HEK293 (cell line): ENCODE results near the gene SIMC1.

ENCODE experiments used
- CTCF ChIA-PET: fragments of 350-600 bp; formaldehyde crosslinking; extraction: SDS; loops from one replicate; lab custom pipeline; 2021; ENCODE audit warnings: antibody characterized with exemption; lab: Yijun Ruan, JAX
- POLR2A ChIA-PET: fragments of 300-600 bp; formaldehyde crosslinking; extraction: SDS; loops from one replicate; lab custom pipeline; 2020; ENCODE audit warnings: antibody characterized with exemption, inconsistent platforms; lab: Yijun Ruan, JAX
- H3K27ac ChIP-seq: fragments of 200-500 bp; sonication (Bioruptor generic); 2 replicates; pipeline ENCODE4 v1.5.1; 2014; ENCODE audit warnings: low read depth, low read length, control low read depth, inconsistent platforms; ENCODE audit errors: extremely low read depth
- H3K36me3 ChIP-seq, 2 experiments: fragments of 200-500 bp in 1 of 2; sonication (Bioruptor generic) in 1 of 2; 1 replicate in 1 of 2; 2 replicates in 1 of 2; pipeline ENCODE4 v1.5.1; 2014 to 2017; ENCODE audit warnings: inconsistent platforms in 2 of 2, low read length in 2 of 2; ENCODE audit not compliant: control insufficient read depth in 2 of 2, insufficient read depth in 1 of 2
- H3K4me1 ChIP-seq: fragments of 200-500 bp; sonication (Bioruptor generic); 2 replicates; pipeline ENCODE4 v1.5.1; 2014; ENCODE audit warnings: mild to moderate bottlenecking, low read length, inconsistent platforms; ENCODE audit not compliant: control insufficient read depth, insufficient read depth
- H3K4me3 ChIP-seq: 2 replicates; pipeline ENCODE4 v1.5.1; 2011; ENCODE audit warnings: low read depth, mild to moderate bottlenecking, control low read depth, low read length, moderate library complexity
- H3K9me3 ChIP-seq: fragments of 200-500 bp; sonication (Bioruptor generic); 2 replicates; pipeline ENCODE4 v1.5.1; 2014; ENCODE audit warnings: low read depth, low read length, inconsistent platforms; ENCODE audit not compliant: control insufficient read depth, insufficient read depth
- BCL11B ChIP-seq: fragments of 450-650 bp; formaldehyde crosslinking; IDR thresholded peaks from 2 replicates; pipeline ENCODE4 v1.5.1; 2016; ENCODE audit warnings: low read depth, missing biosample characterization, missing genetic modification characterization
- GLI2 ChIP-seq: fragments of 450-650 bp; formaldehyde crosslinking; IDR thresholded peaks from 2 replicates; pipeline ENCODE4; 2017; ENCODE audit warnings: missing biosample characterization, missing genetic modification characterization, low read depth, borderline replicate concordance
- MEIS1 ChIP-seq: sonication (generic); formaldehyde crosslinking; IDR thresholded peaks from 2 replicates; pipeline ENCODE4 v1.8.1; 2022; ENCODE audit warnings: missing genetic modification reagents, mild to moderate bottlenecking, borderline replicate concordance
- SALL2 ChIP-seq: fragments of 450-650 bp; formaldehyde crosslinking; IDR thresholded peaks from 2 replicates; pipeline ENCODE4 v1.5.0; 2017; ENCODE audit warnings: missing biosample characterization, mild to moderate bottlenecking, missing genetic modification characterization, borderline replicate concordance
- SCRT1 ChIP-seq: fragments of 450-650 bp; formaldehyde crosslinking; IDR thresholded peaks from 2 replicates; pipeline ENCODE4 v1.5.1; 2016; ENCODE audit warnings: missing biosample characterization, missing genetic modification characterization, borderline replicate concordance
- SP2 ChIP-seq: fragments of 450-650 bp; formaldehyde crosslinking; IDR thresholded peaks from 2 replicates; pipeline ENCODE4 v1.5.1; 2016; ENCODE audit warnings: missing biosample characterization, missing genetic modification characterization
- ZBTB20 ChIP-seq: fragments of 450-650 bp; formaldehyde crosslinking; IDR thresholded peaks from 2 replicates; pipeline ENCODE4 v1.5.1; 2016; ENCODE audit warnings: missing biosample characterization, missing genetic modification characterization
- ZNF121 ChIP-seq: fragments of 450-650 bp; formaldehyde crosslinking; IDR thresholded peaks from 2 replicates; pipeline ENCODE4 v1.5.1; 2016; ENCODE audit warnings: missing biosample characterization, missing genetic modification characterization
- ZNF341 ChIP-seq: fragments of 450-650 bp; formaldehyde crosslinking; IDR thresholded peaks from 2 replicates; pipeline ENCODE4; 2016; ENCODE audit warnings: low read depth, missing biosample characterization, missing genetic modification characterization
- ZNF37A ChIP-seq: fragments of 450-650 bp; IDR thresholded peaks from 2 replicates; pipeline ENCODE4 v1.5.1; 2018; ENCODE audit warnings: missing biosample characterization, missing genetic modification characterization
- ZNF416 ChIP-seq: fragments of 450-650 bp; formaldehyde crosslinking; IDR thresholded peaks from 2 replicates; pipeline ENCODE4 v1.5.1; 2016; ENCODE audit warnings: missing biosample characterization, missing genetic modification characterization
- ZNF677 ChIP-seq: fragments of 450-650 bp; IDR thresholded peaks from 2 replicates; pipeline ENCODE4 v1.5.0; 2018; ENCODE audit warnings: missing biosample characterization, mild to moderate bottlenecking, missing genetic modification characterization, moderate library complexity
- ZNF776 ChIP-seq: fragments of 450-650 bp; formaldehyde crosslinking; IDR thresholded peaks from 2 replicates; pipeline ENCODE4 v1.5.0; 2017; ENCODE audit warnings: missing biosample characterization, missing genetic modification characterization, borderline replicate concordance
- TF ChIP-seq, protein P1 (sequence below): fragments of 450-650 bp; IDR thresholded peaks from 2 replicates; pipeline ENCODE4 v1.5.1; 2018; ENCODE audit warnings: missing biosample characterization, missing genetic modification characterization
- TF ChIP-seq, protein P2 (sequence below): fragments of 450-650 bp; formaldehyde crosslinking; optimal IDR thresholded peaks from 2 replicates; pipeline ENCODE3; 2016; ENCODE audit warnings: missing biosample characterization, mild to moderate bottlenecking, missing genetic modification characterization
- TF ChIP-seq, protein P3 (sequence below): fragments of 450-650 bp; formaldehyde crosslinking; IDR thresholded peaks from 2 replicates; pipeline ENCODE4 v1.5.1; 2017; ENCODE audit warnings: missing biosample characterization, missing genetic modification characterization
- TF ChIP-seq, protein P4 (sequence below): fragments of 450-650 bp; formaldehyde crosslinking; IDR thresholded peaks from 2 replicates; pipeline ENCODE4 v1.5.1; 2017; ENCODE audit warnings: missing biosample characterization, missing genetic modification characterization
- TF ChIP-seq, protein P5 (sequence below): fragments of 450-650 bp; formaldehyde crosslinking; IDR thresholded peaks from 2 replicates; pipeline ENCODE4; 2016; ENCODE audit warnings: missing biosample characterization, missing genetic modification characterization
- TF ChIP-seq, protein P6 (sequence below): fragments of 450-650 bp; formaldehyde crosslinking; IDR thresholded peaks from 2 replicates; pipeline ENCODE4 v1.5.1; 2016; ENCODE audit warnings: missing biosample characterization, missing genetic modification characterization, low read depth
- TF ChIP-seq, protein P7 (sequence below): fragments of 450-650 bp; formaldehyde crosslinking; IDR thresholded peaks from 2 replicates; pipeline ENCODE4 v1.5.1; 2016; ENCODE audit warnings: missing biosample characterization, missing genetic modification characterization
- TF ChIP-seq, protein P8 (sequence below): fragments of 450-650 bp; formaldehyde crosslinking; IDR thresholded peaks from 2 replicates; pipeline ENCODE4 v1.5.1; 2016; ENCODE audit warnings: missing biosample characterization, missing genetic modification characterization

SIMC1 gene

DNA sequence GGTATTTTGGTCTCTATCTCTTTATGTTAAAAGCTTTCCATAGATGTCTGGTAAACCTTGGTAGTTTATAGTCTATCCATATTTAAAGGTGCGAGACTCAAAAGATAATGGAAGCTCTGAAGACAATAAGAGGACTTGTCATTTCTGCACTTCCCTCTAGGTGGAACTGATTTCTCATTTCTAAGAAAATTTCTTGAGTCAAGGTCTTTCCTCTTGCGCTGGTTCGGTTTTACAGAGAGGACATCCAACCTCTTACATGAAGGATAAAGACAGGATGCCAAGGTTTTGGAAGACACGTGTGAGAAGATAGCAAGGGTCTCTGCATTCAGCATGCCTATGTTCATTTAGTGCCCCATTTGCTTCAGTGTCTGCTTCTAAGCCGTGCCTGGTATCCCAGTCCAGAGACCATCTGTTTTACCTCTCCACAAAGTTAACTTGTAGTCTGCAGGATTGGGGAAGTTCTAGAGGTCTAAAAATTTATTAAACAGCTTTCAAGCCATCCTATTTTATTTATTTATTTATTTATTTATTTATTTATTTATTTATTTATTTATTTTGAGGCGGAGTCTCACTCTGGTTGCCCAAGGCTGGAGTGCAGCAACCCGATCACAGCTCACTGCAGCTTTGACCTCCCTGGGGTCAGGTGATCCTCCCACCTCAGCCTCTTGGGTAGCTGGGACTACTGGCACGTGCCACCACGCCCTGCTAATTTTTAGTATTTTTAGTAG is 81.8 kb downstream of the SIMC1 start (continued):
- TF ChIP-seq, protein P1, sequence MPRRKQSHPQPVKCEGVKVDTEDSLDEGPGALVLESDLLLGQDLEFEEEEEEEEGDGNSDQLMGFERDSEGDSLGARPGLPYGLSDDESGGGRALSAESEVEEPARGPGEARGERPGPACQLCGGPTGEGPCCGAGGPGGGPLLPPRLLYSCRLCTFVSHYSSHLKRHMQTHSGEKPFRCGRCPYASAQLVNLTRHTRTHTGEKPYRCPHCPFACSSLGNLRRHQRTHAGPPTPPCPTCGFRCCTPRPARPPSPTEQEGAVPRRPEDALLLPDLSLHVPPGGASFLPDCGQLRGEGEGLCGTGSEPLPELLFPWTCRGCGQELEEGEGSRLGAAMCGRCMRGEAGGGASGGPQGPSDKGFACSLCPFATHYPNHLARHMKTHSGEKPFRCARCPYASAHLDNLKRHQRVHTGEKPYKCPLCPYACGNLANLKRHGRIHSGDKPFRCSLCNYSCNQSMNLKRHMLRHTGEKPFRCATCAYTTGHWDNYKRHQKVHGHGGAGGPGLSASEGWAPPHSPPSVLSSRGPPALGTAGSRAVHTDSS (tag by site-specific recombination): no peak
- TF ChIP-seq ZNF416 (tag by site-specific recombination): no peak
- no peak for TF ChIP-seq SP2 (tag by site-specific recombination)
- TF ChIP-seq MEIS1 (CRISPR knock-in tag): no peak
- TF ChIP-seq, protein P2, sequence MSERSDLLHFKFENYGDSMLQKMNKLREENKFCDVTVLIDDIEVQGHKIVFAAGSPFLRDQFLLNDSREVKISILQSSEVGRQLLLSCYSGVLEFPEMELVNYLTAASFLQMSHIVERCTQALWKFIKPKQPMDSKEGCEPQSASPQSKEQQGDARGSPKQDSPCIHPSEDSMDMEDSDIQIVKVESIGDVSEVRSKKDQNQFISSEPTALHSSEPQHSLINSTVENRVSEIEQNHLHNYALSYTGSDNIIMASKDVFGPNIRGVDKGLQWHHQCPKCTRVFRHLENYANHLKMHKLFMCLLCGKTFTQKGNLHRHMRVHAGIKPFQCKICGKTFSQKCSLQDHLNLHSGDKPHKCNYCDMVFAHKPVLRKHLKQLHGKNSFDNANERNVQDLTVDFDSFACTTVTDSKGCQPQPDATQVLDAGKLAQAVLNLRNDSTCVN (tag by site-specific recombination): no peak
- no peak for TF ChIP-seq BCL11B (tag by site-specific recombination)
- TF ChIP-seq SCRT1 (tag by site-specific recombination): no peak
- no peak; the same call in 1 of the 2 replicates for TF ChIP-seq ZNF341 (tag by site-specific recombination)
- TF ChIP-seq ZNF677: no peak
- TF ChIP-seq, protein P3, sequence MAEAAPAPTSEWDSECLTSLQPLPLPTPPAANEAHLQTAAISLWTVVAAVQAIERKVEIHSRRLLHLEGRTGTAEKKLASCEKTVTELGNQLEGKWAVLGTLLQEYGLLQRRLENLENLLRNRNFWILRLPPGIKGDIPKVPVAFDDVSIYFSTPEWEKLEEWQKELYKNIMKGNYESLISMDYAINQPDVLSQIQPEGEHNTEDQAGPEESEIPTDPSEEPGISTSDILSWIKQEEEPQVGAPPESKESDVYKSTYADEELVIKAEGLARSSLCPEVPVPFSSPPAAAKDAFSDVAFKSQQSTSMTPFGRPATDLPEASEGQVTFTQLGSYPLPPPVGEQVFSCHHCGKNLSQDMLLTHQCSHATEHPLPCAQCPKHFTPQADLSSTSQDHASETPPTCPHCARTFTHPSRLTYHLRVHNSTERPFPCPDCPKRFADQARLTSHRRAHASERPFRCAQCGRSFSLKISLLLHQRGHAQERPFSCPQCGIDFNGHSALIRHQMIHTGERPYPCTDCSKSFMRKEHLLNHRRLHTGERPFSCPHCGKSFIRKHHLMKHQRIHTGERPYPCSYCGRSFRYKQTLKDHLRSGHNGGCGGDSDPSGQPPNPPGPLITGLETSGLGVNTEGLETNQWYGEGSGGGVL: no peak
- TF ChIP-seq, protein P4, sequence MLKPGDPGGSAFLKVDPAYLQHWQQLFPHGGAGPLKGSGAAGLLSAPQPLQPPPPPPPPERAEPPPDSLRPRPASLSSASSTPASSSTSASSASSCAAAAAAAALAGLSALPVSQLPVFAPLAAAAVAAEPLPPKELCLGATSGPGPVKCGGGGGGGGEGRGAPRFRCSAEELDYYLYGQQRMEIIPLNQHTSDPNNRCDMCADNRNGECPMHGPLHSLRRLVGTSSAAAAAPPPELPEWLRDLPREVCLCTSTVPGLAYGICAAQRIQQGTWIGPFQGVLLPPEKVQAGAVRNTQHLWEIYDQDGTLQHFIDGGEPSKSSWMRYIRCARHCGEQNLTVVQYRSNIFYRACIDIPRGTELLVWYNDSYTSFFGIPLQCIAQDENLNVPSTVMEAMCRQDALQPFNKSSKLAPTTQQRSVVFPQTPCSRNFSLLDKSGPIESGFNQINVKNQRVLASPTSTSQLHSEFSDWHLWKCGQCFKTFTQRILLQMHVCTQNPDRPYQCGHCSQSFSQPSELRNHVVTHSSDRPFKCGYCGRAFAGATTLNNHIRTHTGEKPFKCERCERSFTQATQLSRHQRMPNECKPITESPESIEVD (tag by site-specific recombination): no peak
- no peak for TF ChIP-seq ZNF776 (tag by site-specific recombination)
- TF ChIP-seq, protein P5, sequence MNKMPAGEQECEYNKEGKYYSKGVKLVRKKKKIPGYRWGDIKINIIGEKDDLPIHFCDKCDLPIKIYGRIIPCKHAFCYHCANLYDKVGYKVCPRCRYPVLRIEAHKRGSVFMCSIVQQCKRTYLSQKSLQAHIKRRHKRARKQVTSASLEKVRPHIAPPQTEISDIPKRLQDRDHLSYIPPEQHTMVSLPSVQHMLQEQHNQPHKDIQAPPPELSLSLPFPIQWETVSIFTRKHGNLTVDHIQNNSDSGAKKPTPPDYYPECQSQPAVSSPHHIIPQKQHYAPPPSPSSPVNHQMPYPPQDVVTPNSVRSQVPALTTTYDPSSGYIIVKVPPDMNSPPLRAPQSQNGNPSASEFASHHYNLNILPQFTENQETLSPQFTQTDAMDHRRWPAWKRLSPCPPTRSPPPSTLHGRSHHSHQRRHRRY (tag by site-specific recombination): no peak
- TF ChIP-seq, all 188 proteins: peak for 42

DNA sequence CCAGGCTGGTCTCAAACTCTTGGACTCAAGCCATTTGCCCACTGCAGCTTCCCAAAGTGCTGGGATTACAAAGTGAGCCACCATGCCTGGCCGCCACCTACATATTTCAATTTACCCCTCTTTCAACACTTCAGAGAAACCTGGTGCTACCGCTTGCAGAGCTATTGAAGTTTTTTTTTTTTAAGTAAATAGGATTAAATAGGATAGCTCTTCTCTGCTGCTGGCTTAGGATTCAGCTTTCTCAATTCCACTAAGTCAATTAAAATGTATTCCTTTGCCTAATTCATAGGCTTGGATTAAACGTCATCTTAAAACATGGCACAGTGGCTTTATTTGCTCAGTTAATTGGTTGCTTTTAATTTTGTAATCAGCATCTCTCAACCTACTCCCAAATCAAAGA is 82.4 kb downstream of the SIMC1 start:
- TF ChIP-seq ZNF37A (tag by site-specific recombination) (no peak), GLI2 (tag by site-specific recombination) (no peak), ZBTB20 (tag by site-specific recombination) (no peak), SALL2 (tag by site-specific recombination) (no peak), ZNF121 (tag by site-specific recombination) (no peak)
- TF ChIP-seq, protein P6, sequence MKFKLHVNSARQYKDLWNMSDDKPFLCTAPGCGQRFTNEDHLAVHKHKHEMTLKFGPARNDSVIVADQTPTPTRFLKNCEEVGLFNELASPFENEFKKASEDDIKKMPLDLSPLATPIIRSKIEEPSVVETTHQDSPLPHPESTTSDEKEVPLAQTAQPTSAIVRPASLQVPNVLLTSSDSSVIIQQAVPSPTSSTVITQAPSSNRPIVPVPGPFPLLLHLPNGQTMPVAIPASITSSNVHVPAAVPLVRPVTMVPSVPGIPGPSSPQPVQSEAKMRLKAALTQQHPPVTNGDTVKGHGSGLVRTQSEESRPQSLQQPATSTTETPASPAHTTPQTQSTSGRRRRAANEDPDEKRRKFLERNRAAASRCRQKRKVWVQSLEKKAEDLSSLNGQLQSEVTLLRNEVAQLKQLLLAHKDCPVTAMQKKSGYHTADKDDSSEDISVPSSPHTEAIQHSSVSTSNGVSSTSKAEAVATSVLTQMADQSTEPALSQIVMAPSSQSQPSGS: no peak
- TF ChIP-seq, protein P7, sequence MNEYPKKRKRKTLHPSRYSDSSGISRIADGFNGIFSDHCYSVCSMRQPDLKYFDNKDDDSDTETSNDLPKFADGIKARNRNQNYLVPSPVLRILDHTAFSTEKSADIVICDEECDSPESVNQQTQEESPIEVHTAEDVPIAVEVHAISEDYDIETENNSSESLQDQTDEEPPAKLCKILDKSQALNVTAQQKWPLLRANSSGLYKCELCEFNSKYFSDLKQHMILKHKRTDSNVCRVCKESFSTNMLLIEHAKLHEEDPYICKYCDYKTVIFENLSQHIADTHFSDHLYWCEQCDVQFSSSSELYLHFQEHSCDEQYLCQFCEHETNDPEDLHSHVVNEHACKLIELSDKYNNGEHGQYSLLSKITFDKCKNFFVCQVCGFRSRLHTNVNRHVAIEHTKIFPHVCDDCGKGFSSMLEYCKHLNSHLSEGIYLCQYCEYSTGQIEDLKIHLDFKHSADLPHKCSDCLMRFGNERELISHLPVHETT: no peak
- TF ChIP-seq, protein P8, sequence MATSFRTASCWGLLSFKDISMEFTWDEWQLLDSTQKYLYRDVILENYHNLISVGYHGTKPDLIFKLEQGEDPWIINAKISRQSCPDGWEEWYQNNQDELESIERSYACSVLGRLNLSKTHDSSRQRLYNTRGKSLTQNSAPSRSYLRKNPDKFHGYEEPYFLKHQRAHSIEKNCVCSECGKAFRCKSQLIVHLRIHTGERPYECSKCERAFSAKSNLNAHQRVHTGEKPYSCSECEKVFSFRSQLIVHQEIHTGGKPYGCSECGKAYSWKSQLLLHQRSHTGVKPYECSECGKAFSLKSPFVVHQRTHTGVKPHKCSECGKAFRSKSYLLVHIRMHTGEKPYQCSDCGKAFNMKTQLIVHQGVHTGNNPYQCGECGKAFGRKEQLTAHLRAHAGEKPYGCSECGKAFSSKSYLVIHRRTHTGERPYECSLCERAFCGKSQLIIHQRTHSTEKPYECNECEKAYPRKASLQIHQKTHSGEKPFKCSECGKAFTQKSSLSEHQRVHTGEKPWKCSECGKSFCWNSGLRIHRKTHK: no peak
- H3K4me1 ChIP-seq: no peaks in the 10 kb centered on the region
- peaks cover 20 to 64% of the 10 kb centered on the region in 2 experiments; a peak in 2 of 3 replicates for H3K36me3 ChIP-seq
- no peaks in the 10 kb centered on the region for H3K9me3 ChIP-seq
- ChIA-PET POLR2A (no interaction called here), CTCF (interaction anchor here (0.6 to 0.7 kb wide), 2 partner anchors 176 to 719 kb away, joined by 3 read pairs; no protein-coding TSS in a partner anchor)
- no peak overlapping the region for H3K27ac ChIP-seq
- no peak overlapping the region for H3K4me3 ChIP-seq
